ENCODE results near the gene MSRB3. TPM values are rescaled to one million over a fixed set of nuclear protein-coding genes. Genes with fewer than 3 reads are reported as not detected.

The MSRB3 gene
- total RNA-seq, 1 experiment from 2014 or later = 1.1 TPM

GRCh38 chr12:65318186-65318685, 39.8 kb downstream of the MSRB3 start:
- peaks cover 7 to 8% of the 10 kb centered on the region in 2 experiments for H3K4me1 Mint-ChIP-seq
- Histone ChIP-seq H3K27ac (ENCODE audit: insufficient read length, low read depth, low read length) (no peak overlapping the region), H2BK12ac (ENCODE audit: insufficient read length, low read depth, low read length) (no peak overlapping the region), H3K79me2 (ENCODE audit: insufficient read depth, low read length) (no peaks in the 10 kb centered on the region), H3K18ac (ENCODE audit: insufficient read length, low read depth, low read length) (no peak overlapping the region), H2BK15ac (ENCODE audit: low read depth, low read length) (no peak overlapping the region), H2BK120ac (ENCODE audit: low read depth, low read length, poor library complexity, severe bottlenecking) (no peak overlapping the region), H2AK5ac (ENCODE audit: insufficient read length, low read length) (no peak overlapping the region), H3K56ac (ENCODE audit: insufficient read length, low read depth, low read length) (no peak overlapping the region), H3K23me2 (ENCODE audit: insufficient read length, low read depth, low read length, poor library complexity, severe bottlenecking) (no peaks in the 10 kb centered on the region), H3T11ph (ENCODE audit: low read length) (no peak overlapping the region), H3K4ac (ENCODE audit: low read depth, low read length) (no peak overlapping the region), H4K20me1 (ENCODE audit: control insufficient read depth, insufficient read depth, insufficient read length) (no peaks in the 10 kb centered on the region), H4K8ac (replicated peaks; ENCODE audit: insufficient read length, low read depth, low read length) (no peak overlapping the region), H3K27me3 (ENCODE audit: insufficient read depth, low read length) (no peaks in the 10 kb centered on the region), H3K14ac (ENCODE audit: insufficient read depth, low read length) (no peak overlapping the region), H4K5ac (ENCODE audit: insufficient read length, low read depth, low read length) (no peak overlapping the region), H3K9ac (ENCODE audit: extremely low read depth, insufficient read length, low read length) (no peak overlapping the region), H3K9me3 (ENCODE audit: control insufficient read depth, low read depth, low read length) (no peaks in the 10 kb centered on the region), H3K79me1 (ENCODE audit: insufficient read depth, low read depth, low read length, poor library complexity, severe bottlenecking) (no peaks in the 10 kb centered on the region), H2BK20ac (ENCODE audit: low read depth, low read length, poor library complexity, severe bottlenecking) (no peak overlapping the region), H2BK5ac (ENCODE audit: insufficient read length, low read length) (no peak overlapping the region), H2AFZ (ENCODE audit: low read length) (no peak overlapping the region), H3K23ac (ENCODE audit: insufficient read length, low read depth, low read length) (no peak overlapping the region), H3K4me2 (ENCODE audit: insufficient read depth, insufficient read length, low read length) (no peak overlapping the region), H4K91ac (ENCODE audit: insufficient read length, low read depth, low read length) (no peak overlapping the region), H3K4me1 (ENCODE audit: insufficient read depth, low read length) (no peaks in the 10 kb centered on the region)
- no peaks in the 10 kb centered on the region for H3K36me3 Mint-ChIP-seq (ENCODE audit: insufficient read depth in 1 of 3, low read depth in 3 of 3)
- no peaks in the 10 kb centered on the region for H3K27me3 Mint-ChIP-seq (ENCODE audit: low read depth)
- TF ChIP-seq CTCF (conservative IDR thresholded peaks at IDR 0.05) = no peak
- no CpG with 5 or more reads among the region's 4 CpGs for WGBS (ENCODE audit: extremely low coverage, insufficient read length, low lambda C conversion rate)
- DNase-seq = no peak
- no peaks in the 10 kb centered on the region for H3K9me3 Mint-ChIP-seq
- H3K27ac Mint-ChIP-seq = no peak overlapping the region
- H3K4me3 Mint-ChIP-seq = no peak overlapping the region
